ENCODE results near the gene SERPINA3. TPM values are rescaled to one million over a fixed set of nuclear protein-coding genes. Genes with fewer than 3 reads are reported as not detected.
A peak's percentile ranks its signal among the peaks of the same experiment; 100 is the strongest.

Gene SERPINA3
- total RNA-seq, 4 donors from 2014 or later, result 31.0 to 91.4 (median 73.2) TPM

- no peaks in the 10 kb centered on the region for H3K27me3 ChIP-seq
- TF ChIP-seq EP300 (IDR thresholded peaks at IDR 0.05) (no peak), POLR2AphosphoS5 (IDR thresholded peaks at IDR 0.05) (no peak), POLR2A (IDR thresholded peaks at IDR 0.05) (no peak), CTCF (IDR thresholded peaks at IDR 0.05) (no peak)
- no peaks in the 10 kb centered on the region for H3K36me3 ChIP-seq
- H3K27ac ChIP-seq, result no peak overlapping the region
- H3K4me3 ChIP-seq, result no peak overlapping the region
- DNase-seq (ENCODE audit: low spot score in 2 of 2), result peak; percentile 18 to 41
- no peaks in the 10 kb centered on the region for H3K4me1 ChIP-seq
- no peaks in the 10 kb centered on the region for H3K9me3 ChIP-seq
- WGBS, result 86% methylated on average over 11 of the region's 11 CpGs
Measured at GRCh38 chr14:94638961-94639817, 27.0 kb downstream of the SERPINA3 start.

GRCh38 chr14:94640721-94641631 is 28.8 kb downstream of the SERPINA3 start:
- no peaks in the 10 kb centered on the region for H3K36me3 ChIP-seq
- no peaks in the 10 kb centered on the region for H3K9me3 ChIP-seq
- DNase-seq (ENCODE audit: low spot score in 2 of 2), result peak; percentile 42 to 71
- H3K4me1 ChIP-seq, result no peaks in the 10 kb centered on the region
- TF ChIP-seq CTCF (IDR thresholded peaks at IDR 0.05) (no peak), POLR2A (IDR thresholded peaks at IDR 0.05) (no peak), POLR2AphosphoS5 (IDR thresholded peaks at IDR 0.05) (no peak), EP300 (IDR thresholded peaks at IDR 0.05) (no peak)
- 87% methylated on average over 8 of the region's 10 CpGs for WGBS
- no peak overlapping the region for H3K4me3 ChIP-seq
- no peaks in the 10 kb centered on the region for H3K27me3 ChIP-seq
- no peak overlapping the region for H3K27ac ChIP-seq

GRCh38 chr14:94641632-94641955 is 29.4 kb downstream of the SERPINA3 start:
- no peak for TF ChIP-seq EP300 (IDR thresholded peaks at IDR 0.05)
- no peak for TF ChIP-seq CTCF (IDR thresholded peaks at IDR 0.05)
- TF ChIP-seq POLR2A (IDR thresholded peaks at IDR 0.05), result no peak
- no peak for TF ChIP-seq POLR2AphosphoS5 (IDR thresholded peaks at IDR 0.05)
- H3K4me1 ChIP-seq, result no peaks in the 10 kb centered on the region

GRCh38 chr14:94643316-94644101 is 31.3 kb downstream of the SERPINA3 start:
- H3K9me3 ChIP-seq, result no peaks in the 10 kb centered on the region
- no peaks in the 10 kb centered on the region for H3K36me3 ChIP-seq
- peak in 1 of 2 donors; percentile 38 for DNase-seq (ENCODE audit: low spot score in 2 of 2)
- no peaks in the 10 kb centered on the region for H3K27me3 ChIP-seq
- no peak overlapping the region for H3K4me3 ChIP-seq
- no peaks in the 10 kb centered on the region for H3K4me1 ChIP-seq
- H3K27ac ChIP-seq, result no peak overlapping the region
- TF ChIP-seq POLR2AphosphoS5 (IDR thresholded peaks at IDR 0.05), result no peak
- TF ChIP-seq CTCF (IDR thresholded peaks at IDR 0.05), result no peak
- TF ChIP-seq POLR2A (IDR thresholded peaks at IDR 0.05), result no peak
- TF ChIP-seq EP300 (IDR thresholded peaks at IDR 0.05), result no peak
- WGBS, result 95% methylated on average over 9 of the region's 18 CpGs

More at GRCh38 chr14:94641632-94641955, 29.4 kb downstream of the SERPINA3 start:
- Histone ChIP-seq H3K9me3 (no peaks in the 10 kb centered on the region), H3K4me3 (no peak overlapping the region), H3K36me3 (no peaks in the 10 kb centered on the region), H3K27me3 (no peaks in the 10 kb centered on the region), H3K27ac (no peak overlapping the region)
- peak in 1 of 2 donors; percentile 65 for DNase-seq (ENCODE audit: low spot score in 2 of 2)
- WGBS, result 93% methylated on average over 5 of the region's 12 CpGs

Data from suprapubic skin (tissue), 4 donors.